Measurements from ENCODE around the gene ADGRL2.

Gene ADGRL2

GRCh38 chr1:81808760-81809159 lies 8.0 kb downstream of the ADGRL2 start:
- no peak for DNase-seq

- DNase-seq = no peak
Measured at GRCh38 chr1:81809808-81810207, 9.1 kb downstream of the ADGRL2 start.

DNA sequence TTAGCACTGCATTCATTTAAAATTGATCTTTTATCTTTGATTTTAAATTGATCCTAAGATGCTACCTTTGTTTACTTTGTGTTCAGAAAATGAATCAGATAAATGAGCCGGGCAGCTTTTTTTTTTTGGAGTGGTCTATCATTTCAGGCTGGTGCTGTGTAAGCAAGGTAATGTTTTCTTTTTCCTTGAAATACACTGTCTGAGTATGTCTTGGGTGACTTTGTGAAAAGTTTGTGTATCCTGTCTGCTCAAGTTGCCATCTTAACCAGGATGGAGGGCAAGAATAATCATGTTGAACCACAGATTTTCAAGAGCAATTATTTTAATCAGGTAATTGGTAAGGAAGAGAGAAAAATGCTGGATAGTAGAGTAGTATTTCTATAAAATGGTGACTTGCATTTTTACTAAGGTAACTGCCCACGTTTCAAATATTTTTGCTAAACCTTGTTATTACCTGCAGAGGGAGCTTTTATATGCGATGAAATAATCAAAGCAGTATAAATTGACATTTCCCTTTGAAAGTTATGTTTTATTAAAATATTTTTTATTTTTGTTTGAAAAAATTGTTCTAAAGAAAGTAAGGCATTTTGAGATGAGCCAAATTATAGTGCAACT lies 11.1 kb downstream of the ADGRL2 start:
- DNase-seq = no peak

DNA sequence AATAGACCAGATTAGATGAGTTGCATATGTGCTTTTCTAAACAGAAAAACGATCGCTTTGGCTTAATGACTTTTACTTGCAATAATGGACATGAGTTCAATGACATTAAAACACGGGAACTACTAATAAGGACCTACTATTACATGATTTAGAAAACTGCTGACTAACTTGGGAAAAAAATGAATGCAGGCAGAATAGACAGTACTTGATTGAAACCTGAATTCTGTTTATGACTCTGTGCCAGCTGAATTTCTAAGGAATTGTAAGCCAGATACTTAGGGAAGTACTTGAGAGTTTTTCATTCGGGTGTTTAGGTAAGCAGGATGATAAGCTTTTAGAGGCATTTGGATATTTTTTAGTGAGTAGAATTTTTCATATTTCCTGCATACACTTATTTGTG lies 12.0 kb downstream of the ADGRL2 start:
- no peak for DNase-seq

- DNase-seq = no peak
Measured at GRCh38 chr1:81813691-81814090, 13.0 kb downstream of the ADGRL2 start.

GRCh38 chr1:81819613-81820012 lies 18.9 kb downstream of the ADGRL2 start:
- no peak for DNase-seq

DNA sequence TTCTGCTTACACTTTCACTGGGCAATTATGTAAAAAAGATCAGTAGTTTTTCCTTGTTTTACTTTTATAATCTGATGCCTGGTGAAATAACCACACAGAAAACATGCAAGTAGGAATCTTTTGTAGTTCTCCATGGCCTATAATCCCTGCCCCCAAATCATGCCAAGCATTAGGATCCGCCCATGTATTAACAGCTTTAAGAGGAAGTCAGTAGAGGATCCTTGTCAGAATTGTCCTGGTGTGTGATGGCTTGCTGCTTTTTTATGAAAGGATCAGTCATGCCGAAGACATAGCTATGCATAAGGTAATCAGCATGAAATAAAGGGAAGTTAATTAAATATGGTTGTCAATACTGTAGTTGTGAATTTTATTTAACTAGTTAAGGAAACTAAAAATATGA lies 20.0 kb downstream of the ADGRL2 start:
- no peak for DNase-seq

GRCh38 chr1:81823082-81823481 lies 22.3 kb downstream of the ADGRL2 start:
- DNase-seq = no peak

GRCh38 chr1:81824759-81825158 lies 24.0 kb downstream of the ADGRL2 start:
- DNase-seq = no peak

DNA sequence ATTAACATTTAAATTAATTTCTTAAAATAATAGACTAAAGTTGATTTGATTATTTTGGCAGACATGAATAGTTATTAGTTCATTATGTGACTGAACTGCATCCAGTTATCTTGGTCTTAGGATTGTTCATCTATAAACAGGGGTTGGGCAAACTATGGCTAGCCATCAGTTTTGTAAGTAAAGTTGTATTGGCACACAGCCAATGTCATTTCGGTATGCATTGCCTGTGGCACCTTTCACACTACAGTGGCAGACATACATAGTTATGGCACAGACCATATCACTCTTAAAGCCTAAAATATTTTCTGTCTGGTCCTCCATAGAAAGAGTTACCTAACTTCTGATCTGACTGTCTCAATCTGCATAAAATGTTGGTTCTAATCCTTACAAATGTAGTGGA lies 27.2 kb downstream of the ADGRL2 start:
- DNase-seq = no peak

- peak; percentile 18 for DNase-seq
Measured at GRCh38 chr1:81832573-81832972, 31.8 kb downstream of the ADGRL2 start.

DNA sequence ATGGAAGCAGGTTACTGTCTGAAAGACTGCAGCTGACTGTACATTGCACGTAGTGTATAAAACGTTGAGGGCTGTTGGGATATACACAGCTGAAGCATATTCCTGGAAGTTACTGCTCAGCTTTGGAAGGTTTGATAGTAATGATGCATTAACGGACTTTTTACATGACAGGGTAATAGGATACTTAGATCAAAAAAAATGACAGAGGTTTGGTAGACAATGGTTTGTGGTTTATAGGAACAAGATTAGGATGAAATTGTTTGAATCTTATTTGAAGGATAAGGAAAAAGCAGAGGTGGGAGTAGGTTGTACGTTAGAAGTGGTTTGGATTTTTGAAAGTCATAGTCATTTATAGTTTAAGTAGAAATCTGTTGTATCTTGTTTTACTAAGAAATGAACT lies 33.0 kb downstream of the ADGRL2 start:
- DNase-seq = no peak

DNA sequence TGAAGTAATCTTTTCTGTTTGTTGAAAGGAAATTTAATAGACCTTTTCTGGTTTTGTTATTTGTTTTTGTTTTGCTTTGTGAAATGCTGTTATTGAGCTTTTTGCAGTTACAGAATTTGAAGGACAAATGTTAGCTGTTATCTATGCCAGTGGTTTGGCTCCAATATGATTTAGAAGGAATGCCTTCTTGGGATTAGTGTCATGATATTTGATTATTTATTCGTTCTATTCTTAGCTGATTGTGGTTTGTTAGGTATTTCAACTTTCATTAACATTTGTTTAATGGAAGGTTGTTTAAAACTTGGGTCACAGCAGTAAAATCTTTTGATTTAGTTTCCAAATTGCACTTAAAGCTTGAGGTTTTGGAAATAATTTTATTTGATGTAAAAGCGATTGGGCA lies 33.5 kb downstream of the ADGRL2 start:
- no peak for DNase-seq

GRCh38 chr1:81834921-81835698 lies 34.4 kb downstream of the ADGRL2 start:
- peak; percentile 57 for DNase-seq

DNA sequence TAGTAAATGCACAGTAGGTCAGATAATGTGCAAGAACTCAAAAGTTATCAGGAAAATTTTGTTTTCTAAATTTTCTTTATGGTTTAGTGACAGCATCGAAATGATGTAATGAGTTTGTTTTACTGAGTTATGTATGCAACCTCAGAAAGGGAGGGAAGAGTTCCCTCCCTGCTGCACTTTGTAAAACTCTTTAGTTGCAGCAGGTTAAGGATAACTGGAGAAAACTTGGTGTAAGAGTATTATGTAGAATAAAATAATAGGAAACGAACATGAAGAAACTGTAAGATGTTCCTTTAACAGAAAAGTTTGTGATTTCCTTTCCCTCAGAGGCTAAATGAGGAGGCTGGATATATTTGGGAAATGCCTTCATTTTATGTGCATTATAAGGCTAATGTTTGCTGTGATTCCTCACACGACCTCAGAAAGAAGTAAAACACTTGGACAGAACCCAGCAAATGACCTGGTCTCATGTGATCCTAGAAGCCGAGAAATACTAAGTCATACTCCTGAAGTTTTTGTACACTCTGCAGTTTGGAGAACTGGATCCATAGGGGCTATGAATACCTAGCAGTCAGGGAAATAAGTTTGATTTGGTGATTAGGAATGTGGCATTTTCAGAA lies 35.4 kb downstream of the ADGRL2 start:
- peak; percentile 15 for DNase-seq

GRCh38 chr1:81838600-81839218 lies 38.0 kb downstream of the ADGRL2 start:
- DNase-seq = no peak

GRCh38 chr1:81840805-81841204 lies 40.1 kb downstream of the ADGRL2 start:
- DNase-seq = no peak

DNA sequence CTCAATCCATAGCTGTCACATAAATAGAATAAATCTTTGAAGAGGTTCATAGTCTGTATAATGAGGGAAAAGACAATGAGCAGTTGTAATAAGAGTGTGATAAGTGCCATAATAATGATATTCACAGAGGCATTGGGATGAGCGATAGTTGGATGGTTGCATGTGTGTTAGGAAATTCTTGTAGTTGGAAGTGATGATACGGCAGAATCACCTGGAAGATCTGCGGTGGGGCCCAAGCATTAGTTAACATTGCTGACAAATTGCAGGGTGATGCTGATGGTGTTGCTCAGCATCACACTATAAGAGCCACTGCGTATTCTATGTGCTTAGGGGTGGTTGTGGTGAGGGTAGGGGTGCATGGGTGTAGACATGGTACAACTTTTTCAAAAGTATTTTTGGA lies 41.1 kb downstream of the ADGRL2 start:
- no peak for DNase-seq

DNA sequence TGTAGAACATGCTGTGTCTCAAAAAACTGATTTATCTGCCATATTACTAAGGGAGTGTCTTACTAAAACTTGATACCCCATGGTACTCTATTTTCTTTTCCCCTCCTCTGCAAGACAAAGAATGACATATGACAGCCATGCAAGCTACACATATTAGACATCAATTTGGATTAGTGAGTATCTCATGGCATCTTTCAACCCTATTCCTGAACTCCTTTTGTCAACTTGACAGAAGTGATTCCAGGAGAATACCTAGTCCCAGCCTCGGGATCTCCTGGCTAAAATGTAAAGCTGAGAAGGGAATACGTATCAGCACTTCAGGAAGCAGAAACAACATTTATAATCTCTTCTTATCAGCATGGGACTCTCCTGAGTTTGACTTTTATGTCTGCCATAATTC lies 43.7 kb downstream of the ADGRL2 start:
- no peak for DNase-seq

DNA sequence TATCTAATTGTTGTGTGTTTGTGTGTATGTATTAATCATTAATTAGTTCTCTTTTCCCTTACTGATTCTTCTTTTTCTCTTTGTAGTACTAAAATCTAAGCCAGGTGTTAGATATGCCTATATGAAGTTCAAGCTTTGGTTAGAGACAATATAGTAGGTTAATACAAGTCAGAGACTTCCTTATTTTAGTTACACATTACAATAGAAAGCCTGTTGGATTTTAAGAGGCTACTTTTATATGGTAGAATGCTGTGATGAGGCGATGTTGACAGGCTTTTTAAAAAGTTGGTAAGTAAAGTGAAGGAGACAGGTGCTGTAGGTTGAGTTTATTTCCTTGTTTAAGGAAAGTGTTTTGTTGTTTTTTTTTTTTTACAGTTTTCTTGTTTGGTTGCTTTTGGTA lies 45.9 kb downstream of the ADGRL2 start:
- no peak for DNase-seq

DNA sequence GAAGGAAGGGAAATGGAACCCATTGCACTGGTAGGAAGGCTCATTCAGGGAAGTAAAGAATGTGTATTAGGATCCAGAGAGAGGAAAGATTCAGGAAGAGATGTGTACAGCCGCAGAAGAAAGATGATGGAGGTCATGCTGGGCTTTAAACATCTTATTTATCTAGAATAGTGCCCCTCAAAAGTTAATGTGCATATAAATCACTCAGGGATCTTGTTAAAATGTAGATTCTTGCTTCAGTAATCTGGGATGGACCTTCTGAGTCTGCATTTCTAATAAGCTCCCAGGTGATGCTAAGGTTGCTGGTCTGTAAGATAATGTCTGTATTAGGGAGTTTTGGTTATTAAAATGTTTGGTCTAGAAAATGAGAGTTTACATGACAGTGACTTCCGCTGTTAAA lies 46.3 kb downstream of the ADGRL2 start:
- no peak for DNase-seq

- DNase-seq = no peak
Measured at GRCh38 chr1:81848880-81849682, 48.3 kb downstream of the ADGRL2 start.

- no peak for DNase-seq
Measured at GRCh38 chr1:81850031-81850430, 49.3 kb downstream of the ADGRL2 start.
